Fibroblast of upper back skin (primary cell): Measurements from ENCODE around the gene CD99.

Experiments
- DNase-seq: peaks from one replicate; pipeline ENCODE4 v3.0.0-alpha.2; 2013

The CD99 gene

DNA sequence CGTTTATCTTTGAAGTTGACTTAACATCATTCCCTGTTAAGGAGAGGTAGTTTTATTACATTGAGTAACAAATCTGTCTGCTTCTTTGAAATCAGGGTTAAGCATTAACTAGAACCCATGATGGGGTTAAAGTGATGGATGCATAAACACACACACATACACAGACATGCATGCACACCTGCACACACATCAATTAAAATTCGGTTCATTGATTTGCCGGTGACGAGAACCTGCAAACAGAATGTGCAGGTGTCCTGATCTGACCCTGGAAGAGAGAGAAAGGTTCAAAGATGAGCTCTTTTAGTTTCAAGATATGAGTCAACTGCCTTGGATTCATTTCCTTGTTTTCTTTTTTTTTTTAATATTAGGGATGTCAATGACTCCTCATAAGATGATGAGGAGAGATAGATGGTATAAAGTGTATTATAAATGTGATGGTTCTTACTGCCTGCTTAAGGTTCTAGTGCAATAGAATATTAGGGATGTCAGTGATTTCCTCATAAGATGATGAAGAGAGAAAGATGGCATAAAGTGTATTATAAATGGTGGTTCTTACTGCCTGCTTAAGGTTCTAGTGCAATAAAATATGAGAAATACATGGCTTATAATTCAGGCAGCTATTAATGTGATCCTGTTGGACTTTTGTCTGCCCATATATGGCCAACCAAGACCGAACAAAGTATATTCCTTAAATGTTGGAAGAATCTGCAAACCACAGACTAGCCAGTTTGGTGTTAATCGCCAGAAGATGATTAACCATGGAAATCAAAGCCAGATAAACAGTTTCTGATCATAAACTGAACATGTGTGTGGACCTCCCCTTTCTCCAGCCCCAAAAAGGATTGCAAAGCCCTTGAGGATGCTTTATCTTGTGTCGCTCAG is 14.1 kb upstream of the CD99 start:
- peak; percentile 56 for DNase-seq

DNA sequence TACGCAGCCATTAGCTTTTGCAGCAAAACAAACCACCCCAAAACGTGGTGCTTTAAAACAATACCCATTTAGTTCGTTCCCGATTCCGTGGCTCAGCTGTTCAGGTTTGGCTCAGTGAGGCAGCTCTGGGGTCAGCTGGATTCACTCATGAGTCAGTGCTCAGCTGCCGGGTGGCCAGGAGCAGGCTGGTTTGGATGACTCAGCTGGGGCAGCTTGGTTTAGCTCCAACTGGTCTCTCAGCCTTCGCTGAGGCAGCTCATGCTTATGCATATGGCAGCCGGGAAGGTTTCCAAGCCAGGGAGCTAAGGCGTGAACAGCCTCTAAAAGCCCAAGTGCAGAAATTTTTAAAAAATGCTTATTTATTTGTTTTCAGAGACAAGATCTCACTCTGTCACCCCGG is 13.3 kb upstream of the CD99 start:
- DNase-seq: peak; percentile 98

DNA sequence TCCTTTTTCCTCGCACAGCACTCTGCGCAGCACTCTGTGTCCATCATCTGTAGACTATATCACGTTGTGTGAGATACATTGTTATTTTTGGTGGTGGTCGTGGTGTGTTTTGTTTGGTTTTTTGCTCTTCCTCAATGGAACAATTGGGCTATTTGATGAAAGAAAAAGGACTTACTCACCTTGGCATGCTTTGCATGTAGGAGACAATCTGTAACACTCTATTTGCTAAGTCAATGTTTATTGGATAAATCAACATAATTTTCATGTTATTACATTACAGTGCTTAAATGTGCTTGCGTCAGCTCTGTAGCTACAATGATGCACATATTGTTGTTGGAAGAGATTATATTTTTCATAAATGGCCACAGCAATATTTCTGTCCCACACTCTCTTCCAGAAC is 12.5 kb upstream of the CD99 start:
- DNase-seq: no peak

DNA sequence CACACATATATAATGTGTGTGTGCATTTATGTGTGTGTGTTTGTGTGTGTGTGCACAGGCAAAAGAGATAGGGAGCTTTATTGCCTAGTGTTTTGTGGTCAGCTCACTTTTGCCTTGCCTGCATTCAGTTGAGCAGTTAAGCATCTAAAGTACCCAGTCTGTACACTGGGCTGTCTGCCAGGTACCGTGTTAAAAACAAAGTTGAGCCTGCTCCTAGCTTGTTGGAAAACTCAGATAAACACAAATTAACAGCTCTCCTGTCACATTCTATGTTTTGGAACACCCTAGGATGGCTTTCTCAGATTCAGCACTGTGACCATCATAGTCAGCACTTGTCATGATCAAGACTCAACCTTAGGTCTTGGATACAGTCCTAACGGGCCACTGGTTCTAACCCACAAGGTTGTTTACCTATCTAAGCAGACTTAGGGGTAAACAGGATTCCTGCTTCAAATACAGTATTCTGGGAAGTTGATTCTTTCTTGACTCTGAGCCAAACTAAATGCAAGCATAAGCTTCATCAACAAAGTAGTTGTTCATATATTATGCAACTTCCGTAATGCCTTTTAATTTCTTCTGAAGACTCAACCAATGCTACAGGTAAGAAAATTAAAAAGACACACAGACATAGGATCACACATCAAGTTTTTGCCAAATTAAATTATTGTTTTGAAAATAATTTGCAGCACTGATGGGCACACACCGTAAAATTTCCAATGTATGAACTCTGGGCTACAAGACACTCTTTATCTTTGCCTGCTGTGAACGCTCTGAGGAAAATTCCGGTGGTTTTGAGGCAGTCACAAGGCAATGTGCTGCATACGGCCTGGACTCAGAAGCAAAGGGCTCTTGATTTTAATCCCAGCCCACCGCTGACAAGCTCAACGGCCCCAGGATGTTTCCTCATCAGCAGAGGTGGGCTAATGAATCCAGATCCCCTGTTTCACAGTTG is 11.3 kb upstream of the CD99 start:
- no peak for DNase-seq

DNA sequence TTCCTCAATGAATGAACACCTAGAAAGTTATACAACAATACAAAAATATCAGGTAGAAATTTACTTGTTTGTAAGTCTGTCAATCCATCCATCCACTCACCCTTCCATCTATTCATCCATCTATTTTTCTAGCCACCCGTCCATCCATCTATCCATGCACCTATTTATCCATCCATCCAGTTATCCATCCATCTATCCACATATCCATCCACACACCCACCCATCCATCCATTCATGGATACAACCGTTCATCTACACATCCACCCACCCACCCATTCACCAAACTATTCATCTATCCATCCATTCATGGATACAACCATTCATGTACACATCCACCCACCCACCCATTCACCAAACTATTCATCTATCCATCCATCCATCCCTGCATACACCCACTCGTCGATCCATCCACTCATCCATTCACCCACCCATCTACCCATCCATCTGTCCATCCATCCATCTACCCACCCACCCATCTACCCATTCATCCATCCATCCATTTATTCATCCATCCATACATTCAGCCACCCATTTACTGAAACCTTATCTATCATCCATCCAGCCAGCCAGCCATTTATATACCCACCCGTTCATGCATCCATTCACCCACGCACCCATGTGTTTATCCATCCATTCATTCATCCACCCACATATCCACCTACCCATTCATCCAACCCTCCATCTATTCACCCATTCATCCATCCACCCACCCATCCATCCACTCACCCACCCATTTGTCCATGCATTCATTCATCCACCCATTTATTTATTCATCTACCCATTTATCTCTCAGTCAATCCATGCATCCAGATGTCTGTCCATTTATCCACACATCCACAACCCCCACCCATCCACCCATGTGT is 10.4 kb upstream of the CD99 start:
- DNase-seq: no peak

DNA sequence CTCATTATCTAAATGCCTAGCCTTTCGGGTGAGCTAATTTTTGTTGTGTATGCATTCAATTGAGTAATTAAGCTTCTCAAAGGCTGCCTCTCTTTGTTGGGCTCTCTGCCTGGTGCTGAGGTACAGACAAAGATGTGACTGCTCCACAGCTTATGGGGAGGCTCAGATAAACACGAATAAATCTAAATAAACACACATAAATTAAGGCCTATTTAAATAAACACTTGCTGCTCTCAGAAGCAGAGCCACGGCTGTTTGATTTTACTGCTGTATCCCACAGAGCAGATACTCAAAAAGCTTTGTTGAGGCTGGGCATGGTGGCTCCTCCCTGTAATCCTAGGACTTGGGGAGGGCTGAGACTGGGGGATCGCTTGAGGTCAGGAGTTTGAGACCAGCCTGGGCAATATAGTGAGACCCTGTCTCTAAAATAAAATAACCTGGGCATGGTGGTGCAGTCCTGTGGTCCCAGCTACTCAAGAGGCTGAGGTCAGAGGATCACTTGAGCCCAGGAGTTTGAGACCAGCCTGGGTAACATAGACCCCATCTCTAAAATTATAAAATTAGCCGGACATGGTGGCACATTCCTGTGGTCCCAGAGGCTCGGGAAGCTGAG is 8.4 kb upstream of the CD99 start:
- DNase-seq: no peak

DNA sequence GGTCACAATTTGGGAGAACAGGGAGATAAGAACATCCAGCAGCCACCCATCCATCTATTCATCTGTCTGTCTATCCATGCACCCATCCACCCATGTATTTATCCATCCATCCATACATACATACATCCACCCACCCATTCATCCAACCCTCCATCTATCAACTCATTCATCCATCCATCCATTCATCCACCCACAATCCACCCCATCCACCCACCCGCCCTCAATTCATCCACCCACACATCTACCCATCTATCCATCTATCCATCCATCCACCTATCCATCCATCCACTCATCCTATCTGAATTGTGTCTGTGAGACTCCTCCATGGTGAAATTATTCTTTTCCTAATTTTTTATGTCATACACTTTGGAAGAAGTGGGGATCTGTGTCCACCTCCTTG is 6.8 kb upstream of the CD99 start:
- DNase-seq: no peak

DNA sequence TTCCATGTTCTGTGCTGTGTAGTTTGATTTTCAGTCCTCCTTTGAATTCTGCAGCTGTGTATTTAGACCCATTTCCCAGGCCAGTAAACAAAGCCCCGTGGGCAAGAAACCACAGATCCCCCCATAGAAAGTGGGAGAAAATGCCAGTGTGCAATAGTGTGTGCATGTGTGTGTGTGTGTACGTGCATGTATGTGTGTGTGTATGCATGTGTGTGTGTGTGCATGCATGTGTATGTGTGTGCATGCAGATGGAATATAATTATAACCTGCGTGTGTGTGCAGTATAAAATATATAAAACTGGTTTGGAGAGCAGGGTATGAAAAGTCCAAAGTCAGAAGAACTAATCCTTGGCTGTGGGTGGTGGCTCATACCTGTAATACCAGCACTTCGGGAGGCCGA is 5.2 kb upstream of the CD99 start:
- no peak for DNase-seq

DNA sequence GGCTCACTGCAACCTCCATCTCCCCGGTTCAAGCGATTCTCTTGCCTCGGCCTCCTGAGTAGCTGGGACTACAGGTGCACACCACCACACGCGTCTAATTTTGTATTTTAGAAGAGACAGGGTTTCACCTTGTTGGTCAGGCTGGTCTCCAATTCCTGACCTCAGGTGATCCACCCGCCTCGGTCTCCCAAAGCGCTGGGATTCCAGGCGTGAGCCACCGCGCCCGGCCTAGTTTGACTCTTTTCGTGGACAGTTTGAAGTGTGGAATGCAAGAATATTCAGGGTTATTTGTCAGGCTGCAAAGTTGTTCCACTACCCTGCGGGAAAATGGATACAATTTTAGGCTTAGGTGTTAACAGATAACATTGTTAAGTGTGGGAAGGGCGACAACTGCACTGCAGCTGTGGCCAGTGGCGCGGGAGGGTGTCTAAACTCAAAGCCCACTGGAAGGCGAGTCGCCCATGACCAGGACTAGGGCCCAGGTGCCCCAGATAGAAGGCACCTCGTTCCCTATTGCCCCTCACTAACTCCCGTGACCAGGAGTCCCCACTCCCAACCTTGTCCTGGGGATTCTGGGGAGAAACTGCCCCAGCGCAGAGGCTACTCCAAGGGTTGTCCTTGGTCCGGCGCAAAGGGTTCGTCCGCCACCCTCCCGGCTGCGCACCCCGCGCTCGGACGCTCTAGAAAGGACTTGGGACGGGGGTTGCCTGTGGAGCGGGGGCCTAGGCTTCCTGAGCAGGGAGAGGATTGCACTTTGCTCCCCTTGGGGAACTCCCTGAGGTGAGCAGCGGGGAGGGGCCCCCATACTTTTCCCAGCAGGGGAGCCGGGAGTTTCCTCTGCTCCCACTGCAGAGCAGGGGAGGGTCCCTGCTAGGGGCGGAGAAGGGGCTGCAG is 1.1 kb upstream of the CD99 start:
- DNase-seq: no peak

DNA sequence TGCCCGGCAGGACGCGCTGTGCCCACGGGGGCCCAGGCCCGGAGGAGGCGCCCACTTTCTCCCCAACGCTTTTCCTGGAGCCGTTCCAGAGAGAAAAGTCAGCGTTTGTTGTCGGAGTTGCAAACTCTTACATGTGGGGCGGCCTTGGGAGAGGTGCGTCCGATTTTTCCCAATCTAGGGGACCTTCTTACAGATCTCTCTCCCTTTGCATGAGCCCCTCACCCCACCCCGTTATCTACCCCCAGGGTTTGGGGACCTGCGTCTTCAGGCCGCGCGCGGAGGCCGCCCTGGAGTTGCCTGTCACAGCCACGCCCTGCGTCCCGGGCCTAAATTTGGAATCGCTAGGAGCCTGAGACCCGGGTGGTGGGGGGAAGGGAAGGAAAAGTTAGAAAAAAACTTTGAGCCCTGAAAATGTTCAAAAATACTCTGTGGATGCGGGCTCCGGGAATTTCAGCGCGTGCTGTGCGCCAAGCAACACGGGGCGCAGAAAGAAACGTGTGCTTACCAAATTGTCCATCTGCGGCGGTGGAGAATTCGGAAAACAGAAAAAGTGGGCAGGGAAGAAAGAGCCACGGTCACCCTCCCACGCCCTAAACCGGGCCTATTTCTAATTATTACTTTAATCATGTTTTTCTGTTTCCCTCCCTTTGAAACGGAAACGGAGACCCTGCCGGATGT is 587 bp downstream of the CD99 start:
- peak; percentile 42 for DNase-seq

DNA sequence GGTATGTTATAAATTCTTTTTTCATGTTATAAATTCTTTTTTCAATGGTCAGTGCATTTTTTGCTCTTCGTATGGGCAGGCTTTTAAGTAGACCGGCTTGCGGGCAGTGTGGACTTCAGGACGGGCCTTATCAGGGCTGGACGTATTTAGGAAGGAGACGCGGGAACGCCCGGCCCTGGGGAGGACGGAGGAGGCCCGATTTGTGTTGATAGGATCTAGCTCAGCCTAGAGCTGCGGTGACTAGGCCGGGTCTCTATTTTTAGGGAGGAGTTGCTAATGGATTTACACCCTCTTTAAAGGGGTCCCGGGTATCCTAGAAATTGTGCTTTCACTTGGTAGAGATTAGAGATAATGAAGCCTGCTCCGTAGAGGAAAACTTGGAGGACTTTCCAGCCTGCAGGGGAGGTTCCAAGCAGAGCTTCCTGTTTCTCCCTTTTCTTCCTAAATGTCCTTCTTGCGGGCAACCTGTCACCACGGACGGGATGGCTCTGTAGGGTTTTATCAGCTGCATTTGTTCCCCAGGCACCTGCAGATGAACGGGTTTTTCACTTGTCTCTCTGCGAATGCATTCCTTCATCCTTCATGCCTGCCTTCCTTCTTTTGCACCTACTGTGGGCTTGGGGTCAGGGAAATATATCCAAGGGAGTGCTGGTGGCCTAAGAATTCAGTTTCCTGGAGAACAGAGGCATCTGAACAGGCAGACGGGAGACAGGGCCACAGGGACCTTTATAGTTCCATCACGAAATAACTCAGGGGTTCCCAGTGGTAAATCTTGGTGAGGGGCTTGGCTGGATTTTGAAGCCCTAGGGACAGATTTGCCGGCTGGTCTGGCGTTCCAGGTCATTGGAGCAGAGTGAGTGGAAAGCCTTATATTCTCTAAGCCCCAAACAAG is 1.4 kb downstream of the CD99 start:
- DNase-seq: peak; percentile 61

DNA sequence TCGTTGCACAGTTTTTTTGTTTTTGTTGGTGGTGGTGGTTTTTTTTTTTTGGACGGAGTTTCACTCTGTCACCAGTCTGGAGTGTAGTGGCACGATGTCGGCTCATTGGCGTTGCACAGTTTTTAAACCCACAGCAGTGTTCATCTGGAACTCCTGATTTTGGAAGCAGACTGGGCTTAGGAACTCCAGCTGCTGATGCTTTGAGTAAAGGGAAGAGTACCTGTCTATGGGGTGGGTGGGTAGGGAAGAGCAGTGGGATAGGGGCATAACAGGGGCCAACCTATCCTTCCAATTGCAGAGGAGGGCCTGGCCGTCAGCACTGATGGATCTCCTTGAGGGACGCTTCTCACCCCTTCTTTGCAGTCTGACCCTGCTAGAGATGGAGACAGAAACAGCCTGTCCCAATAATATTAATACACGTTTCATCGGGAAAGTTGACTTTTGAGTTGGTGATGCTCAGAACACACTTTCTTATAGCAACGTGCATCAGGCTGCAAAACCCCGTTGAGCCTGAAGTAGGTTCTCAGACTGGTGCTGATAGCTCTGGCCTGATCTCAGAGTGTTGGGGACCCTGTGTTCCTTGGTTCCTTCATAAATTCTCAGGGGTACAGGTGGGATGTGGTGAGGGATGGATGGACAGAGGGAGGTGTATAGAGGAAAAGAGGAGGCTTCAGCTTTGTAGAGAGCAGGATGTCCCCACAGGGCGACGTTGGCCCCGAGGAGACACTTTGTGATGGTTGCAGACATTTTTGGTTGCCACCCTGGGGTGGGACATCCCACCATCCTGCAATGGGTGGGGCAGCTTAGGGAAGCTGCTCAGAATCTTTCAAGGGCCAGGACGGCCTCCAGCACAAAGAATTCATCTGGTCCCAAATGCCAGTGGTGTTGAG is 2.3 kb downstream of the CD99 start:
- no peak for DNase-seq

DNA sequence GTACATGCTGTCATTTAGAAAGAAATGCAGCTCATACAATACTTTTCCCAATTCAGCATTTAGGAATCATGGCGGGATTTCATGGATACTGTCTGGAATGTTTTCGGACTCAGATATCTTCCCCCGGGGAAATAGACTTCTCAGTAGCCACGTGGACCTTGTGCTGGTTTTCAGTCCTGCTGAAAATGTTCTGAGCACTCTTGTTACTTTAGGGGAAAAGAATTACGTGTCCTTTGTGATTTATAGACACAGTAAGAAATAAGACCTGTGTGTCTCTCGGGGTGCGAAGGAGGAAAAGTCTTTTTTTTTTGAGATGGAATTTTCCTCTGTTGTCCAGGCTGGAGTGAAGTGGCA is 3.8 kb downstream of the CD99 start:
- DNase-seq: peak; percentile 35

DNA sequence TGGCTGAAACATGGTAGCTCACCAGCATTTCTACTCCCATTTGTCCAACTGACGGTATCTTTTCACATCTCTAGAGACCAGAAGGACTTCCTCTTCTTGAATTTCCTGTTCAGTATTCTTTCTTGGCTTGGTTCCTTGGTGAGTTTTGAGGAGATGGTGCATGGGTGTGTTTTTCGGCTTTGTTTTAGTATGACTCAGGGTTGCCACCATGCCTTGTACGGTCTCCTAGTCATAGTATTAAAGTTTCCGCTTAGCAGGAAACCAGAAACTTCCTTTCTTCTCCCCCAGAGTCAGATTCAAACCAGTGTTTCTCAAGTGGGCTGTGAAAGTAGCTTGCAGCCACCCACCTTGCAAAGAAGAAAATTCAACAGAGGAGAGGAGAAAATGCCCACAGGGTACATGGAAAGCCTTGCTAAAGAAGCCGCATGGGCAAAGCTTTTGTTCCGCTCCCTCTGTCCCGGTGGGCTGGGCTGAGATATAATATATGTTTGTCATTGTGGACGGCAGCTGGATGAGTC is 5.7 kb downstream of the CD99 start:
- DNase-seq: peak; percentile 89

DNA sequence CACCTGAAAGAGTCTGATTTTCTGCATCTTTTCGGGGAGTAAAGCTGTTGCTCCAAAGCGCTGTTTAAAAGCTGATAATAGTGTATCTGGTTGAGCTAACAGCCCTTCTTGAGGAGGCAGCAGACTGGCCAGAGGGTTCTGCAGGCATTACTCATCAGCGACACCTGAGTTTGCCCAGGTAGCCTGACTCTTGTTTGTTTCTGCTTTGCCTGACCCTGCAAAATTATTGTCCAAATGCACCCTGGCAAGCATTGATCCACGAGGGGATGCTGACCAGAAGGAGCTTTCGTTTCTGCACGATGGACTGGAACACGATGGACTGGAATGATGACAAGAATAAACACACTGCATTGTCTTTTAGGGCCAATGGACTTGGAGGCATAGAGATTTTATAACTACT is 6.2 kb downstream of the CD99 start:
- DNase-seq: no peak

DNA sequence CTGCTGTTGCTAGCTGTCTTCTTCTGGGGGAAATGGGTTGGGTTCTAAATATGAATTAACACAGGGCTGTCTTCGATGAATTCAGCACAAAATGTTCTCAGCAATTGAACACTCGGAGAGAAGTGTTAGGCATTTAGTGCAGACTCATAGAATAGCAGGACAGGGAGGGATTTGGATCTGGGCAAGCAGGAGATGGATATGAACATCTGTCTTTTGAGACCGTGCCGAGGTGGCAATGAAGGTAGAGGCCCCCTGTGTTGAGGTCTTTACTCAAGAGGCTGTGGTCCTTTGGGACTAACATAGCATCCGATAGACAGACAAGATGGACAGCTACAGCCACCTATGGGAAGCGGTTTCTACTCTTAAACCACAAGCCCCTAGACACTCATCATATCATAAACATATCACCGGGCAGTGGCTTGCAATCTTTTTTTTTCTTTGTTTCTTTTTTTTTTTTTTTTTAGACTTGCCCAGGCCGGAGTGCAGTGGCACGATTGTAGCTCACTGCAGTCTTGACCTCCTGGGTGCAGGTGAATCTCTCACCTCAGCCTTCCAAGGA is 6.7 kb downstream of the CD99 start:
- DNase-seq: no peak

DNA sequence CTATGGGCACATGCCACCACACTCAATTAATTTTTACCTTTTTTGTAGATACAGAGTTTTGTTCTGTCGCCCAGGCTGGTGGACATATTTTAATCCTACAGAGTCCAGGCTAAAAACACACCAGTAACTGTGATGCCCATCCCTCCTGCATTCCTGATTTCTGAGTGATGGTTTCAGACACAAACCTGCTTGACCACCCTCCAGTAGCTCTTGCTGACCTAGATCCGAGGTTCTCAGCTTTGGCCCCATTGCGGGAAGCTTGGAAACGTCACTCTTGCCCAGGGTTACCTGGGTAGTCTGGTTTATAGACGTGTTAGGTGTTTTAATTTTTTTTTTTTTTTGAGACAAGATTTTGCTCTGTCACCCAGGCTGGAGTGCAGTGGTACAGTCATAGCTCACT is 7.5 kb downstream of the CD99 start:
- DNase-seq: no peak

DNA sequence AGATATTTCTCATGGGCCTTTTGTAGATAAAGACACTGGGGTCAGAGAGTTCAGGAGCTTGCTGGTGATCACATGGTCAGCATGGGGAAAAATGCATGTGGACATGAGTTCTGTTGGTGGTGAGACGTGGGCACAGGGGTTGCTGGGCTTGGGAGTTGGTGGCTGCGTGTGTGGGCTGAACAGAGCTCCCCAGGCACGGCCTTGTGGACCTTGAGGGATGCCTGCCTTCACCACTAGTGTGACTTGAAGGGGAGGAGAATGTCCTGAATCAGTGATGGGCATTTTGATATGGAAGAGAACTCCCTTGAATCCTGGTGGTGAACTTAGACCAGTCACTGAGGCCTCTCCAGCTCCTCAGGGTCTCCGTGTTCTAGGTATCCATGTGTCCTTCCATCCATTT is 8.9 kb downstream of the CD99 start:
- no peak for DNase-seq
